Cardiac atrium fibroblast (primary cell): ENCODE data around the gene MYO1E. TPM values are rescaled to one million over a fixed set of nuclear protein-coding genes. Genes with fewer than 3 reads are reported as not detected.

Experiments used
- total RNA-seq: library from RNA; depleted of rRNA; stranded (reverse); fragments of >200 nt; gene quantifications from 2 replicates; pipeline ENCODE4 v1.2.3, GENCODE V29; 2015

Gene MYO1E
- 107 and 110 TPM in 2 replicates for total RNA-seq

DNA sequence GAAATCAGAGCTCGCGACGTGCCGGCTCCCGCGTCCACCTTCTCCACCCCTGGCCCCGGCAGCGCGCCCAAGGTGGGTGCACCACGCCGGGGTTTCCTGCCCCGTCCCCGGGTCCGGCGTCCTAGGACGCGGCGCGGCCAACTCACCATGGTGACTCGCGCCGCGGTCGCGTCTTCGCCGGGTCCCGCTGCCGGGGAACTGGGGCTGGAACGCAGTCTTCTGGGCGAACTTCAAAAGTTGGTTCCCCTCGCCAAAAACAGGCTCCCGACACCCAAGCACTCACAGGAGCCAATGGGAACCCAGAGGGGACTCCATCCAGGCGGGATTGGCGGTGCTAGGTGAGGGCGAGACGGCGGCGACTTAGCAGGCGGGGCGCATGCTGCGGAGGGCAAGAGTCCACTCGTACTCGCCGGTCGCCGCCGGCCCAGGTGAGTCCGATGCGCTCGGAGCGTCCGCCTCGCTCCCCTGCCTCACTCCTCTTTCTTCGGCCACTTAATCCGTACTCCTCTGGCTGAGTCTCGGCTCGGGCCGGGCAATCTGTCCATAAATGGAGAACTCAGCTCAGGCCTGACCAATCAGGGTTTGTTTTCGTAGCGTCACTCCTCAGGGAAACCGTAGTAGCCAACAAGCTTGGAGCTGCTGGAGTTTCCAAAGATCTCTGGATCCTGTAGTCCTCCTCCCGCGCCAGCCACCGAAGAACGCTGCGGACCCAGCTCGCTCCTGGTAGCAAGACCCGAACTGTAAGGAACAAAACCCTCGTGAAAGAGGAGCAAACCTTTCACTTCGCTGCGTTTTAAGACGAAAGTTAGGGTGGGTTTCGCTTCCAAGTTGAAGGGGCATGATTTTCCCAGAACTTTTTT, at the start of gene MYO1E:
MYO1E (minus strand) TSS at position 520 of the 860 bp plus-strand sequence; CDS start at position 149, 371 bp downstream.

GRCh38 chr15:59206623-59207183, 166.0 kb downstream of the MYO1E start, which contains the start of gene LDHAL6B:
Gene LDHAL6B, plus strand, starts transcription at chr15:59206843. Its CDS starts 98 bp downstream, at chr15:59206941.

DNA sequence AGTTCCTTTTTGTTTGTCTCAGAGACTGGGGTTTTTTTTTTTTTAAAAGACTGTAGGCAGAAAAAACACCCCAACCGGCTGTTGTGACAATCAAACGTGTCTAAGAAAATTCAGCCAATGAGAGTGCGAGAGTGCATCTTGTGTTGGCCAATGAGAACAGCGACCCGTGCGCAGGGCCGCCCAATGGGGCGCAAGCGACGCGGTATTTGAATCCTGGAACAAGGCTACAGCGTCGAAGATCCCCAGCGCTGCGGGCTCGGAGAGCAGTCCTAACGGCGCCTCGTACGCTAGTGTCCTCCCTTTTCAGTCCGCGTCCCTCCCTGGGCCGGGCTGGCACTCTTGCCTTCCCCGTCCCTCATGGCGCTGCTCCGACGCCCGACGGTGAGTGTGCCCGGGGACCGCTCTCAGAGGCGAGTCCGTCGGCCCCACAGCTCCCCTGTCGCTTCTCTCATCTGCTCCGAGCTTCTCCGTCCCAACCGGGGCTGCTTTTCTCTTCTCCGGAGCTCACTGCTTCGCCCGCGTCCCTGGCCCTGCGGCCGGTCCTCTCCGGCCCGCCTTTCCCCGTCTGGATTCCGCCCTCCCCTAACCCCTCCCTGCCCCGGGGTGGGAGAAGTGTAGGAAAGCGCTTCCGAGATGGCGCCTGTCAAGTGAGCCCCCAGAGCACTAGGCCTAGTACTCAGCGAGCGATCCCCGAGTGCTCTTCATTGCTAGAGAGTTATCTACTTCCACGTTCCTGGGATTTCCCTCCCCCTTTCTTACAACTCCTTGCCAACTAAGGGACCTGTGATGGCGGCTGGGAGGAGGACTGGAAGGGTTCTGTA, 267.5 kb downstream of the MYO1E start, which contains the start of gene CCNB2:
CCNB2 (plus strand) TSS at position 235 of the 821 bp plus-strand sequence; CDS start at position 358, 123 bp downstream.

Other genes with a start within 250 kb of the MYO1E start
- not detected in 2 replicates for gene LDHAL6B, start 166.0 kb downstream of the MYO1E start, total RNA-seq
- 0.97 TPM in 1 of 2 replicates, not detected in the other for gene FAM81A, start 65.3 kb upstream of the MYO1E start, total RNA-seq
- not detected in 2 replicates for gene GCNT3, start 238.9 kb upstream of the MYO1E start, total RNA-seq